Stomach (tissue), 9 donors: ENCODE data around the gene FICD. TPM values are rescaled to one million over a fixed set of nuclear protein-coding genes. Genes with fewer than 3 reads are reported as not detected.

Experiments
- DNase-seq, 2 donors: peaks; one replicate each; pipeline versions ENCODE4 v3.0.0 to v3.0.0-alpha.2; 2013 to 2019
- H3K27ac ChIP-seq, 5 donors: fragments of 200-600 bp in 4 of 5; sonication (generic) in 4 of 5; one replicate each; pipeline ENCODE4 v1.5.1; 2013 to 2019; ENCODE audit warnings: mild to moderate bottlenecking in 1 of 5, moderate library complexity in 1 of 5
- H3K27me3 ChIP-seq, 3 donors: fragments of 200-600 bp; sonication (generic); one replicate each; pipeline ENCODE4 v1.5.1; 2017 to 2019; ENCODE audit warnings: mixed run types in 1 of 3
- H3K36me3 ChIP-seq, 4 donors: fragments of 200-600 bp; sonication (generic); 1 replicate in 3 of 4; 2 replicates in 1 of 4; pipeline ENCODE4 v1.5.1; 2016 to 2019
- H3K4me1 ChIP-seq, 4 donors: fragments of 200-600 bp; sonication (generic); one replicate each; pipeline ENCODE4 v1.5.1; 2016 to 2019
- H3K4me3 ChIP-seq, 4 donors: fragments of 200-600 bp; sonication (generic) in 3 of 4; one replicate each; pipeline ENCODE4 v1.5.1; 2016 to 2019; ENCODE audit warnings: mild to moderate bottlenecking in 1 of 4
- H3K9me3 ChIP-seq, 4 donors: fragments of 200-600 bp; sonication (generic); one replicate each; pipeline ENCODE4 v1.5.1; 2016 to 2019
- EP300 ChIP-seq: sonication (generic); formaldehyde crosslinking; IDR thresholded peaks from one replicate; pipeline ENCODE4 v1.6.1; 2017; ENCODE audit warnings: antibody characterized with exemption
- POLR2A ChIP-seq, 4 donors: fragments of 450-650 bp; IDR thresholded peaks; one replicate each; pipeline ENCODE4 v1.6.1; 2016; ENCODE audit warnings: antibody characterized with exemption in 4 of 4, control low read depth in 2 of 4, mild to moderate bottlenecking in 1 of 4, moderate library complexity in 1 of 4
- POLR2AphosphoS5 ChIP-seq, 3 donors: sonication (generic); formaldehyde crosslinking; IDR thresholded peaks; one replicate each; pipeline ENCODE4 v1.6.1; 2016; ENCODE audit warnings: antibody characterized with exemption in 3 of 3
- WGBS, 5 donors: extraction: QIAGEN DNeasy Blood & Tissue Kit in 3 of 5; methylation state at CpG; one replicate each; pipeline versions ENCODE4 v1.1.5 to v1.1.7; 2013 to 2018; 5-methylcytosine and 5-hydroxymethylcytosine counted together
- intact Hi-C: fragments of 100-400 bp; cut with DNase I; formaldehyde crosslinking; loops from one replicate; pipeline ENCODE4 v1.15.1; 2023; ENCODE audit warnings: low total_unique reads
- polyA plus RNA-seq, 3 donors: library from polyadenylated mRNA; stranded (reverse); fragments of 200-250 nt; gene quantifications; one replicate each; pipeline ENCODE4 v1.2.3, GENCODE V29; 2013
- total RNA-seq, 5 donors: library from RNA; depleted of rRNA; stranded (reverse); fragments of >200 nt; gene quantifications; one replicate each; pipeline versions ENCODE4 v1.1.0 to v1.2.3, GENCODE V29; 2014 to 2016
- TF ChIP-seq, protein P1 (sequence below), 7 experiments: fragments of 450-650 bp in 4 of 7; fragments of 200-600 bp in 3 of 7; sonication (generic) in 3 of 7; IDR thresholded peaks; one replicate each; pipeline ENCODE4 v1.5.1; 2016 to 2019; ENCODE audit warnings: antibody characterized with exemption in 7 of 7, control low read depth in 2 of 7, mild to moderate bottlenecking in 1 of 7
- donor health status: healthy with polysubstance abuse.
- donor health status: Bipolar disorder and iron deficiency.
- donor health status: healthy.

The FICD gene
- total and polyA plus RNA-seq, 8 donors: 1.2 to 26.3 (median 5.0) TPM

DNA sequence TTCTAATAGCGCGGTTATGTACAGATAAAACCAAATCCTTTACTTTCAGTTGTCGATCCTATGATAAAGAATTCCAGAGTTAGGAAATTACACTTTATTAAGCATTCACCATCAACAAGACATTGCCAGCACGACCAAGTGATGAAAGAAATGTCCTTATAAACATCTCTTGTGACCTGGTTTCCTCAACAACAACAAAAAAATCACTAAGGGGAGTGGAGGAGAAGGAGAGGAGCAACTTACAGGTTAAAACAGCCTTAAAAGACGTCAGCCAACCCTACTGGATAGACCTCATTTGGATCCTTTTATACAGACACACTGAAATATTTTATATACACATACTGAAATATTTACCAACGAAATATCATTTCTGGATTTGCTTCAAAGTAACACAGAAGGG lies 23.1 kb downstream of the FICD start:
- Histone ChIP-seq H3K36me3 (peaks cover 36 to 91% (median 78%) of the 10 kb centered on the region in 4 donors), H3K4me1 (peaks cover 0 to 33% (median 4%) of the 10 kb centered on the region in 4 donors), H3K27me3 (no peaks in the 10 kb centered on the region), H3K27ac (no peak overlapping the region), H3K9me3 (no peaks in the 10 kb centered on the region), H3K4me3 (no peak overlapping the region)
- no peak for DNase-seq
- TF ChIP-seq, protein P1, sequence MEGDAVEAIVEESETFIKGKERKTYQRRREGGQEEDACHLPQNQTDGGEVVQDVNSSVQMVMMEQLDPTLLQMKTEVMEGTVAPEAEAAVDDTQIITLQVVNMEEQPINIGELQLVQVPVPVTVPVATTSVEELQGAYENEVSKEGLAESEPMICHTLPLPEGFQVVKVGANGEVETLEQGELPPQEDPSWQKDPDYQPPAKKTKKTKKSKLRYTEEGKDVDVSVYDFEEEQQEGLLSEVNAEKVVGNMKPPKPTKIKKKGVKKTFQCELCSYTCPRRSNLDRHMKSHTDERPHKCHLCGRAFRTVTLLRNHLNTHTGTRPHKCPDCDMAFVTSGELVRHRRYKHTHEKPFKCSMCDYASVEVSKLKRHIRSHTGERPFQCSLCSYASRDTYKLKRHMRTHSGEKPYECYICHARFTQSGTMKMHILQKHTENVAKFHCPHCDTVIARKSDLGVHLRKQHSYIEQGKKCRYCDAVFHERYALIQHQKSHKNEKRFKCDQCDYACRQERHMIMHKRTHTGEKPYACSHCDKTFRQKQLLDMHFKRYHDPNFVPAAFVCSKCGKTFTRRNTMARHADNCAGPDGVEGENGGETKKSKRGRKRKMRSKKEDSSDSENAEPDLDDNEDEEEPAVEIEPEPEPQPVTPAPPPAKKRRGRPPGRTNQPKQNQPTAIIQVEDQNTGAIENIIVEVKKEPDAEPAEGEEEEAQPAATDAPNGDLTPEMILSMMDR (IDR thresholded peaks at IDR 0.05): no peak
- no peak for TF ChIP-seq EP300
- TF ChIP-seq POLR2A (IDR thresholded peaks at IDR 0.05): no peak
- TF ChIP-seq POLR2AphosphoS5 (IDR thresholded peaks at IDR 0.05): no peak
- intact Hi-C loops: no loop called here
- 69 to 89% (median 78%) methylated on average over 6 of the region's 6 CpGs for WGBS, 5 donors

DNA sequence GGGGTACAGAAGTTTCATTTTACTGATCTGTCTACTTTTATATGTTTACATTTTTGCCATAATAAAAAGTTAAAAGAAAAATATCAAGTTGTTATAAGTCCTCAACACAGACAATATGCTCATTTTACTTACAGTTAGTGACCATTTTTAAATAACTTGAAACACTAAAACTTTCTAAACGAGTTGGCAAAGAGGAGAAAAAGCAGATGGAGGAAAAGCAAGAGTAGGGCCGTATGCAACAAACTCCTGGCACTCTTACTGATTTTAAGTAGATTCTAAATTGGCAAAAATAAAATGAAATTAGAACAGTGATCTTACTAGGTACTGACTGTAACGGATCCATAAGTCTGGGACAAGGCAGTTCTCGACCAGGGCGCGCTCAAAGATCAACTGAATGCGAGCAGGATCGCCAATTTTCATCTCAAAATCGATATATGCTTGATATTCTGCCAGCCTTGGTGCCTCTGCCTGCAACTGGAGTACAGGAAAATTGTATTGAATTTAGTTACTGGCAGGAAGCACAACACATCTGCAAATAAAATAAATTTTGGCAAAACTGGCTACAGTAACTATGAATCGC lies 23.6 kb downstream of the FICD start:
- intact Hi-C loops: no loop called here
- no peaks in the 10 kb centered on the region for H3K9me3 ChIP-seq
- H3K36me3 ChIP-seq: peaks cover 41 to 91% (median 79%) of the 10 kb centered on the region in 4 donors
- DNase-seq: no peak
- H3K4me1 ChIP-seq: peaks cover 0 to 33% (median 4%) of the 10 kb centered on the region in 4 donors
- H3K27me3 ChIP-seq: no peaks in the 10 kb centered on the region
- no peak overlapping the region for H3K27ac ChIP-seq
- WGBS, 5 donors: 93 to 97% (median 95%) methylated on average over 10 of the region's 10 CpGs
- H3K4me3 ChIP-seq: no peak overlapping the region
- TF ChIP-seq POLR2A (IDR thresholded peaks at IDR 0.05) (no peak), EP300 (no peak), POLR2AphosphoS5 (IDR thresholded peaks at IDR 0.05) (no peak)
- TF ChIP-seq, protein P1 (IDR thresholded peaks at IDR 0.05): no peak

DNA sequence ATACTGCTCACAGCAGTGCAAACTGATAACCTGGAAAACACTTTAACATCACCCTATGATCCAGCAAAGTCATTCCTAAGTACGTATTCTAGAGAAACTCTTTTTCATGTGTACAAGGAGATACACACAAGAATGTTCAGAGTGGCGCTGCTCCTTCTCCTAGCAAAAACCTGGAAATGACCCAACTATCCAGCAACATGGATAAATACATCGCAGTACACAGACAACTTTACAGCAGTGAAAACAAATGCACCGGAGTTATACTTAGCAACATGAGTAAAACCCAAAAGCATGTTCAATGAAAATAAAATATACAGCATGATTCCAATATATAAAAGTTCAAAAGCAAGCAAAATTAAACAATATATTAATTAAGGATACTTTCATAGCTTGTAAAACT lies 27.2 kb downstream of the FICD start:
- H3K27ac ChIP-seq: no peak overlapping the region
- H3K27me3 ChIP-seq: no peaks in the 10 kb centered on the region
- H3K36me3 ChIP-seq: peaks cover 54 to 91% (median 79%) of the 10 kb centered on the region in 4 donors
- TF ChIP-seq, protein P1 (IDR thresholded peaks at IDR 0.05): no peak
- no peak for TF ChIP-seq EP300
- no peak for TF ChIP-seq POLR2AphosphoS5 (IDR thresholded peaks at IDR 0.05)
- no peak for TF ChIP-seq POLR2A (IDR thresholded peaks at IDR 0.05)
- intact Hi-C loops: no loop called here
- no peak for DNase-seq
- no peak overlapping the region for H3K4me3 ChIP-seq
- WGBS, 5 donors: 72 to 88% (median 83%) methylated on average over 4 of the region's 4 CpGs
- H3K4me1 ChIP-seq: peaks cover 0 to 33% (median 4%) of the 10 kb centered on the region in 4 donors
- H3K9me3 ChIP-seq: no peaks in the 10 kb centered on the region

DNA sequence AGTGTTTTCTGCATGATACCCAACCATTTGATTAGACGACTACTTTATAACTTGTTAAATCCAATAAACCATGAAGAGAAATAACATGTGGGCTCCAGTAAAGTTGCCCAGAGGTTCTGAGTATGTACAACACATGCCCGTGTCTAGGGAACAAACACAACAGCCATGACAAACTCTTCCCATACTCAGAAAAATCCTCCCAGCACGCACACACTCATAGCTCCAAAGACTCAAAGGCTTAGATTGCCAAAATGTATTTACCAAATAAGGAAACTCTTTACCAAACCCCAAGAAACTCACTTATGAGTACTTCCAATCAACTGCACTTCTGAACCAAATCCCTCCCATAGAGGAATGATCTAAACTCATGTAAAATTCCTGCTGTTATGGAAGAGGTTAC lies 28.6 kb downstream of the FICD start:
- no peak for TF ChIP-seq POLR2AphosphoS5 (IDR thresholded peaks at IDR 0.05)
- TF ChIP-seq, protein P1 (IDR thresholded peaks at IDR 0.05): no peak
- TF ChIP-seq POLR2A (IDR thresholded peaks at IDR 0.05): no peak
- no peak for TF ChIP-seq EP300
- no peaks in the 10 kb centered on the region for H3K9me3 ChIP-seq
- no peak overlapping the region for H3K4me3 ChIP-seq
- WGBS, 5 donors: 83 to 93% (median 90%) methylated on average over 3 of the region's 3 CpGs
- H3K4me1 ChIP-seq: peaks cover 0 to 33% (median 9%) of the 10 kb centered on the region in 4 donors
- DNase-seq: no peak
- intact Hi-C loops: no loop called here
- no peak overlapping the region for H3K27ac ChIP-seq
- H3K36me3 ChIP-seq: peaks cover 63 to 93% (median 79%) of the 10 kb centered on the region in 4 donors
- H3K27me3 ChIP-seq: no peaks in the 10 kb centered on the region
